GM23338 (cell line): ENCODE data around the gene PTPRN2. TPM values are rescaled to one million over a fixed set of nuclear protein-coding genes. Genes with fewer than 3 reads are reported as not detected.

ENCODE experiments used
- ATAC-seq: fragments of 200-7000 bp; cut with Tn5 transposase; 3 replicates; pipeline ENCODE4 v1.9.1; 2020
- DNase-seq: peaks from one replicate; pipeline ENCODE4 v3.0.0-alpha.2; 2015; ENCODE audit warnings: low spot score
- H2AFZ ChIP-seq: fragments of 200-600 bp; sonication (generic); 2 replicates; pipeline ENCODE4 v1.8.0; 2016; ENCODE audit warnings: antibody characterized with exemption, mild to moderate bottlenecking, moderate library complexity
- H3F3A ChIP-seq: fragments of 200-600 bp; sonication (generic); replicated peaks from 2 replicates; pipeline ENCODE4 v1.8.0; 2017; ENCODE audit warnings: antibody characterized with exemption, mixed run types, low read depth
- H3K27ac ChIP-seq: fragments of 200-600 bp; sonication (generic); 2 replicates; pipeline ENCODE4 v1.6.1; 2016; ENCODE audit warnings: low read depth
- H3K27me3 ChIP-seq: fragments of 200-600 bp; sonication (generic); 2 replicates; pipeline ENCODE4 v1.8.0; 2016; ENCODE audit warnings: mild to moderate bottlenecking, mixed run types, moderate library complexity; ENCODE audit not compliant: insufficient read depth
- H3K36me3 ChIP-seq: fragments of 200-600 bp; sonication (generic); 2 replicates; pipeline ENCODE4 v1.8.0; 2016; ENCODE audit warnings: mild to moderate bottlenecking; ENCODE audit not compliant: insufficient read depth
- H3K4me1 ChIP-seq: fragments of 200-600 bp; sonication (generic); 2 replicates; pipeline ENCODE4 v1.8.0; 2016; ENCODE audit warnings: mild to moderate bottlenecking, moderate library complexity; ENCODE audit not compliant: insufficient read depth
- H3K4me2 ChIP-seq: fragments of 200-600 bp; sonication (generic); 2 replicates; pipeline ENCODE4 v1.7.1; 2017; ENCODE audit warnings: mixed run types
- H3K4me3 ChIP-seq: fragments of 200-600 bp; sonication (generic); 2 replicates; pipeline ENCODE4 v1.6.1; 2016; ENCODE audit warnings: mixed run types
- H3K79me2 ChIP-seq: fragments of 200-600 bp; sonication (generic); replicated peaks from 2 replicates; pipeline ENCODE4 v1.8.0; 2017; ENCODE audit warnings: mild to moderate bottlenecking; ENCODE audit not compliant: insufficient read depth
- H3K9me2 ChIP-seq: fragments of 200-600 bp; sonication (generic); 2 replicates; pipeline ENCODE4 v1.8.0; 2017; ENCODE audit not compliant: insufficient read depth
- H4K20me1 ChIP-seq: fragments of 200-600 bp; sonication (generic); replicated peaks from 2 replicates; pipeline ENCODE4 v1.8.0; 2017; ENCODE audit warnings: mild to moderate bottlenecking; ENCODE audit not compliant: insufficient read depth
- H3K27ac Mint-ChIP-seq: 2 replicates; pipeline ENCODE4 v1.8.0; 2020; ENCODE audit warnings: inconsistent platforms, mild to moderate bottlenecking, moderate library complexity, mixed read lengths
- H3K27me3 Mint-ChIP-seq: 3 replicates; pipeline ENCODE4 v1.8.0; 2022; ENCODE audit warnings: low read depth, mild to moderate bottlenecking, moderate library complexity, mixed read lengths, inconsistent platforms; ENCODE audit not compliant: insufficient read depth, poor library complexity
- H3K36me3 Mint-ChIP-seq: 3 replicates; pipeline ENCODE4 v1.8.0; 2021; ENCODE audit warnings: low read depth, mild to moderate bottlenecking, inconsistent platforms, moderate library complexity, mixed read lengths
- H3K4me1 Mint-ChIP-seq: 3 replicates; pipeline ENCODE4 v1.8.0; 2020; ENCODE audit warnings: mild to moderate bottlenecking, inconsistent platforms, mixed read lengths
- H3K4me3 Mint-ChIP-seq: 3 replicates; pipeline ENCODE4 v1.8.0; 2021; ENCODE audit warnings: moderate library complexity, mild to moderate bottlenecking, inconsistent platforms, mixed read lengths
- H3K9me3 Mint-ChIP-seq: 3 replicates; pipeline ENCODE4 v1.8.0; 2020; ENCODE audit warnings: moderate library complexity, mild to moderate bottlenecking, inconsistent platforms, mixed read lengths
- CREB1 ChIP-seq: fragments of 250-450 bp; sonication (Bioruptor Pico); IDR thresholded peaks from 2 replicates; pipeline ENCODE4 v1.5.0; 2020; ENCODE audit warnings: low read depth, mild to moderate bottlenecking, moderate library complexity
- ETS1 ChIP-seq: IDR thresholded peaks from 2 replicates; pipeline ENCODE4 v1.6.1; 2016; ENCODE audit warnings: antibody characterized with exemption
- EZH2 ChIP-seq: fragments of 200-600 bp; sonication (generic); IDR thresholded peaks from one replicate; pipeline ENCODE4 v1.8.0; 2017; ENCODE audit warnings: antibody characterized with exemption, mild to moderate bottlenecking, low read depth; ENCODE audit not compliant: unreplicated experiment
- EZH2phosphoT487 ChIP-seq: fragments of 200-600 bp; sonication (generic); IDR thresholded peaks from one replicate; pipeline ENCODE4 v1.8.1; 2018; ENCODE audit warnings: antibody characterized with exemption; ENCODE audit not compliant: unreplicated experiment
- JUNB ChIP-seq: IDR thresholded peaks from one replicate; pipeline ENCODE4 v1.6.1; 2016; ENCODE audit warnings: antibody characterized with exemption; ENCODE audit not compliant: unreplicated experiment
- NANOG ChIP-seq: IDR thresholded peaks from 2 replicates; pipeline ENCODE4 v1.6.1; 2016; ENCODE audit warnings: antibody characterized with exemption, borderline replicate concordance
- POLR2AphosphoS5 ChIP-seq: IDR thresholded peaks from 2 replicates; pipeline ENCODE4 v1.6.1; 2016; ENCODE audit warnings: antibody characterized with exemption, low read depth
- STAT1 ChIP-seq: IDR thresholded peaks from one replicate; pipeline ENCODE4 v1.6.1; 2016; ENCODE audit warnings: antibody characterized with exemption; ENCODE audit not compliant: unreplicated experiment
- ZNF114 ChIP-seq: fragments of 250-450 bp; sonication (Bioruptor Pico); IDR thresholded peaks from 2 replicates; pipeline ENCODE4 v1.5.0; 2020; ENCODE audit warnings: mild to moderate bottlenecking, moderate library complexity
- ZNF331 ChIP-seq: fragments of 250-450 bp; sonication (Bioruptor Pico); IDR thresholded peaks from 2 replicates; pipeline ENCODE4 v1.5.0; 2020; ENCODE audit warnings: low read depth, mild to moderate bottlenecking, moderate library complexity
- polyA plus RNA-seq: library from polyadenylated mRNA; unstranded; fragments of >200 nt; fragmentation: Nextera tagmentation; extraction: Ambion mirVana; gene quantifications from 2 replicates; pipeline ENCODE4 v1.2.1, GENCODE V29; 2016
- total RNA-seq: library from RNA; depleted of rRNA; stranded (reverse); fragments of >200 nt; shearing (Covaris generic); gene quantifications from 2 replicates; pipeline ENCODE4 v1.2.3, GENCODE V29; 2014
- TF ChIP-seq, protein P1 (sequence below): IDR thresholded peaks from one replicate; pipeline ENCODE4 v1.6.1; 2018; ENCODE audit warnings: antibody characterized with exemption; ENCODE audit not compliant: unreplicated experiment
- TF ChIP-seq, protein P2 (sequence below), 2 experiments: fragments of 200-600 bp in 1 of 2; sonication (generic) in 1 of 2; conservative IDR thresholded peaks; 2 replicates each; pipeline versions ENCODE4 v1.5.1 to v1.6.1; 2016 to 2017; ENCODE audit warnings: antibody characterized with exemption in 2 of 2, low read depth in 2 of 2, mild to moderate bottlenecking in 2 of 2, moderate library complexity in 1 of 2
- TF ChIP-seq, protein P3 (sequence below): fragments of 250-450 bp; sonication (Bioruptor Pico); IDR thresholded peaks from 2 replicates; pipeline ENCODE4 v1.5.0; 2020; ENCODE audit warnings: mild to moderate bottlenecking, moderate library complexity

PTPRN2 gene
- total and polyA plus RNA-seq, 2 experiments from 2014 or later, result 0.87 to 4.0 TPM

GRCh38 chr7:158476331-158476932 lies 111.2 kb downstream of the PTPRN2 start:
- peaks cover 9% of the 10 kb centered on the region; the same call in 1 of the 2 replicates for H3F3A ChIP-seq
- Mint-ChIP-seq H3K36me3 (peaks cover 25% of the 10 kb centered on the region), H3K27ac (no peak overlapping the region), H3K4me1 (peaks cover 31% of the 10 kb centered on the region), H3K4me3 (no peak overlapping the region), H3K27me3 (peaks cover 12% of the 10 kb centered on the region), H3K9me3 (peaks cover 90% of the 10 kb centered on the region)
- H3K4me3 ChIP-seq, result no peak overlapping the region
- peak overlapping the region; percentile 59; the same call in 1 of the 2 replicates for H3K27ac ChIP-seq
- H2AFZ ChIP-seq, result no peak overlapping the region
- no peaks in the 10 kb centered on the region for H3K9me2 ChIP-seq
- peaks cover 24% of the 10 kb centered on the region for H3K4me1 ChIP-seq
- TF ChIP-seq CREB1 (no peak), POLR2AphosphoS5 (no peak), ZNF331 (CRISPR knock-in tag) (no peak), EZH2phosphoT487 (no peak), ETS1 (no peak), ZNF114 (CRISPR knock-in tag) (no peak), EZH2 (no peak), JUNB (no peak), NANOG (no peak), STAT1 (no peak)
- TF ChIP-seq, protein P1, sequence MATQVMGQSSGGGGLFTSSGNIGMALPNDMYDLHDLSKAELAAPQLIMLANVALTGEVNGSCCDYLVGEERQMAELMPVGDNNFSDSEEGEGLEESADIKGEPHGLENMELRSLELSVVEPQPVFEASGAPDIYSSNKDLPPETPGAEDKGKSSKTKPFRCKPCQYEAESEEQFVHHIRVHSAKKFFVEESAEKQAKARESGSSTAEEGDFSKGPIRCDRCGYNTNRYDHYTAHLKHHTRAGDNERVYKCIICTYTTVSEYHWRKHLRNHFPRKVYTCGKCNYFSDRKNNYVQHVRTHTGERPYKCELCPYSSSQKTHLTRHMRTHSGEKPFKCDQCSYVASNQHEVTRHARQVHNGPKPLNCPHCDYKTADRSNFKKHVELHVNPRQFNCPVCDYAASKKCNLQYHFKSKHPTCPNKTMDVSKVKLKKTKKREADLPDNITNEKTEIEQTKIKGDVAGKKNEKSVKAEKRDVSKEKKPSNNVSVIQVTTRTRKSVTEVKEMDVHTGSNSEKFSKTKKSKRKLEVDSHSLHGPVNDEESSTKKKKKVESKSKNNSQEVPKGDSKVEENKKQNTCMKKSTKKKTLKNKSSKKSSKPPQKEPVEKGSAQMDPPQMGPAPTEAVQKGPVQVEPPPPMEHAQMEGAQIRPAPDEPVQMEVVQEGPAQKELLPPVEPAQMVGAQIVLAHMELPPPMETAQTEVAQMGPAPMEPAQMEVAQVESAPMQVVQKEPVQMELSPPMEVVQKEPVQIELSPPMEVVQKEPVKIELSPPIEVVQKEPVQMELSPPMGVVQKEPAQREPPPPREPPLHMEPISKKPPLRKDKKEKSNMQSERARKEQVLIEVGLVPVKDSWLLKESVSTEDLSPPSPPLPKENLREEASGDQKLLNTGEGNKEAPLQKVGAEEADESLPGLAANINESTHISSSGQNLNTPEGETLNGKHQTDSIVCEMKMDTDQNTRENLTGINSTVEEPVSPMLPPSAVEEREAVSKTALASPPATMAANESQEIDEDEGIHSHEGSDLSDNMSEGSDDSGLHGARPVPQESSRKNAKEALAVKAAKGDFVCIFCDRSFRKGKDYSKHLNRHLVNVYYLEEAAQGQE, result no peak
- TF ChIP-seq, protein P2, sequence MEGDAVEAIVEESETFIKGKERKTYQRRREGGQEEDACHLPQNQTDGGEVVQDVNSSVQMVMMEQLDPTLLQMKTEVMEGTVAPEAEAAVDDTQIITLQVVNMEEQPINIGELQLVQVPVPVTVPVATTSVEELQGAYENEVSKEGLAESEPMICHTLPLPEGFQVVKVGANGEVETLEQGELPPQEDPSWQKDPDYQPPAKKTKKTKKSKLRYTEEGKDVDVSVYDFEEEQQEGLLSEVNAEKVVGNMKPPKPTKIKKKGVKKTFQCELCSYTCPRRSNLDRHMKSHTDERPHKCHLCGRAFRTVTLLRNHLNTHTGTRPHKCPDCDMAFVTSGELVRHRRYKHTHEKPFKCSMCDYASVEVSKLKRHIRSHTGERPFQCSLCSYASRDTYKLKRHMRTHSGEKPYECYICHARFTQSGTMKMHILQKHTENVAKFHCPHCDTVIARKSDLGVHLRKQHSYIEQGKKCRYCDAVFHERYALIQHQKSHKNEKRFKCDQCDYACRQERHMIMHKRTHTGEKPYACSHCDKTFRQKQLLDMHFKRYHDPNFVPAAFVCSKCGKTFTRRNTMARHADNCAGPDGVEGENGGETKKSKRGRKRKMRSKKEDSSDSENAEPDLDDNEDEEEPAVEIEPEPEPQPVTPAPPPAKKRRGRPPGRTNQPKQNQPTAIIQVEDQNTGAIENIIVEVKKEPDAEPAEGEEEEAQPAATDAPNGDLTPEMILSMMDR (conservative IDR thresholded peaks at IDR 0.05; ENCODE audit: low read depth in 2 of 2), result no peak
- TF ChIP-seq, protein P3, sequence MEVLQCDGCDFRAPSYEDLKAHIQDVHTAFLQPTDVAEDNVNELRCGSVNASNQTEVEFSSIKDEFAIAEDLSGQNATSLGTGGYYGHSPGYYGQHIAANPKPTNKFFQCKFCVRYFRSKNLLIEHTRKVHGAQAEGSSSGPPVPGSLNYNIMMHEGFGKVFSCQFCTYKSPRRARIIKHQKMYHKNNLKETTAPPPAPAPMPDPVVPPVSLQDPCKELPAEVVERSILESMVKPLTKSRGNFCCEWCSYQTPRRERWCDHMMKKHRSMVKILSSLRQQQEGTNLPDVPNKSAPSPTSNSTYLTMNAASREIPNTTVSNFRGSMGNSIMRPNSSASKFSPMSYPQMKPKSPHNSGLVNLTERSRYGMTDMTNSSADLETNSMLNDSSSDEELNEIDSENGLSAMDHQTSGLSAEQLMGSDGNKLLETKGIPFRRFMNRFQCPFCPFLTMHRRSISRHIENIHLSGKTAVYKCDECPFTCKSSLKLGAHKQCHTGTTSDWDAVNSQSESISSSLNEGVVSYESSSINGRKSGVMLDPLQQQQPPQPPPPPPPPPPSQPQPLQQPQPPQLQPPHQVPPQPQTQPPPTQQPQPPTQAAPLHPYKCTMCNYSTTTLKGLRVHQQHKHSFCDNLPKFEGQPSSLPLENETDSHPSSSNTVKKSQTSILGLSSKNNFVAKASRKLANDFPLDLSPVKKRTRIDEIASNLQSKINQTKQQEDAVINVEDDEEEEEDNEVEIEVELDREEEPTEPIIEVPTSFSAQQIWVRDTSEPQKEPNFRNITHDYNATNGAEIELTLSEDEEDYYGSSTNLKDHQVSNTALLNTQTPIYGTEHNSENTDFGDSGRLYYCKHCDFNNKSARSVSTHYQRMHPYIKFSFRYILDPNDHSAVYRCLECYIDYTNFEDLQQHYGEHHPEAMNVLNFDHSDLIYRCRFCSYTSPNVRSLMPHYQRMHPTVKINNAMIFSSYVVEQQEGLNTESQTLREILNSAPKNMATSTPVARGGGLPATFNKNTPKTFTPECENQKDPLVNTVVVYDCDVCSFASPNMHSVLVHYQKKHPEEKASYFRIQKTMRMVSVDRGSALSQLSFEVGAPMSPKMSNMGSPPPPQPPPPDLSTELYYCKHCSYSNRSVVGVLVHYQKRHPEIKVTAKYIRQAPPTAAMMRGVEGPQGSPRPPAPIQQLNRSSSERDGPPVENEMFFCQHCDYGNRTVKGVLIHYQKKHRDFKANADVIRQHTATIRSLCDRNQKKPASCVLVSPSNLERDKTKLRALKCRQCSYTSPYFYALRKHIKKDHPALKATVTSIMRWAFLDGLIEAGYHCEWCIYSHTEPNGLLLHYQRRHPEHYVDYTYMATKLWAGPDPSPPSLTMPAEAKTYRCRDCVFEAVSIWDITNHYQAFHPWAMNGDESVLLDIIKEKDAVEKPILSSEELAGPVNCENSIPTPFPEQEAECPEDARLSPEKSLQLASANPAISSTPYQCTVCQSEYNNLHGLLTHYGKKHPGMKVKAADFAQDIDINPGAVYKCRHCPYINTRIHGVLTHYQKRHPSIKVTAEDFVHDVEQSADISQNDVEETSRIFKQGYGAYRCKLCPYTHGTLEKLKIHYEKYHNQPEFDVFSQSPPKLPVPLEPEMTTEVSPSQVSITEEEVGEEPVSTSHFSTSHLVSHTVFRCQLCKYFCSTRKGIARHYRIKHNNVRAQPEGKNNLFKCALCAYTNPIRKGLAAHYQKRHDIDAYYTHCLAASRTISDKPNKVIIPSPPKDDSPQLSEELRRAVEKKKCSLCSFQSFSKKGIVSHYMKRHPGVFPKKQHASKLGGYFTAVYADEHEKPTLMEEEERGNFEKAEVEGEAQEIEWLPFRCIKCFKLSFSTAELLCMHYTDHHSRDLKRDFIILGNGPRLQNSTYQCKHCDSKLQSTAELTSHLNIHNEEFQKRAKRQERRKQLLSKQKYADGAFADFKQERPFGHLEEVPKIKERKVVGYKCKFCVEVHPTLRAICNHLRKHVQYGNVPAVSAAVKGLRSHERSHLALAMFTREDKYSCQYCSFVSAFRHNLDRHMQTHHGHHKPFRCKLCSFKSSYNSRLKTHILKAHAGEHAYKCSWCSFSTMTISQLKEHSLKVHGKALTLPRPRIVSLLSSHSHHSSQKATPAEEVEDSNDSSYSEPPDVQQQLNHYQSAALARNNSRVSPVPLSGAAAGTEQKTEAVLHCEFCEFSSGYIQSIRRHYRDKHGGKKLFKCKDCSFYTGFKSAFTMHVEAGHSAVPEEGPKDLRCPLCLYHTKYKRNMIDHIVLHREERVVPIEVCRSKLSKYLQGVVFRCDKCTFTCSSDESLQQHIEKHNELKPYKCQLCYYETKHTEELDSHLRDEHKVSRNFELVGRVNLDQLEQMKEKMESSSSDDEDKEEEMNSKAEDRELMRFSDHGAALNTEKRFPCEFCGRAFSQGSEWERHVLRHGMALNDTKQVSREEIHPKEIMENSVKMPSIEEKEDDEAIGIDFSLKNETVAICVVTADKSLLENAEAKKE, result no peak
- no peaks in the 10 kb centered on the region for H3K79me2 ChIP-seq
- no peak overlapping the region for H3K4me2 ChIP-seq
- ATAC-seq (no peak), DNase-seq (no peak)
- no peaks in the 10 kb centered on the region for H3K27me3 ChIP-seq
- H3K36me3 ChIP-seq, result no peaks in the 10 kb centered on the region; the same call in 1 of the 2 replicates
- H4K20me1 ChIP-seq, result no peaks in the 10 kb centered on the region
